NCI-H2029 treated with DMSO at 0.1 percent for 48 hours (cell line): Measurements from ENCODE around the gene BRMS1.
A peak's percentile ranks its signal among the peaks of the same experiment; 100 is the strongest.
"Not testable (repeated sequence)": the region's sequence is repeated elsewhere in the genome, so short reads cannot be mapped to it uniquely, and the experiment has no call there.

Experiments used
- DNase-seq: peaks from one replicate; lab custom pipeline; 2025; lab: John Stamatoyannopoulos, UW

BRMS1 gene, protein sequence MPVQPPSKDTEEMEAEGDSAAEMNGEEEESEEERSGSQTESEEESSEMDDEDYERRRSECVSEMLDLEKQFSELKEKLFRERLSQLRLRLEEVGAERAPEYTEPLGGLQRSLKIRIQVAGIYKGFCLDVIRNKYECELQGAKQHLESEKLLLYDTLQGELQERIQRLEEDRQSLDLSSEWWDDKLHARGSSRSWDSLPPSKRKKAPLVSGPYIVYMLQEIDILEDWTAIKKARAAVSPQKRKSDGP

DNA sequence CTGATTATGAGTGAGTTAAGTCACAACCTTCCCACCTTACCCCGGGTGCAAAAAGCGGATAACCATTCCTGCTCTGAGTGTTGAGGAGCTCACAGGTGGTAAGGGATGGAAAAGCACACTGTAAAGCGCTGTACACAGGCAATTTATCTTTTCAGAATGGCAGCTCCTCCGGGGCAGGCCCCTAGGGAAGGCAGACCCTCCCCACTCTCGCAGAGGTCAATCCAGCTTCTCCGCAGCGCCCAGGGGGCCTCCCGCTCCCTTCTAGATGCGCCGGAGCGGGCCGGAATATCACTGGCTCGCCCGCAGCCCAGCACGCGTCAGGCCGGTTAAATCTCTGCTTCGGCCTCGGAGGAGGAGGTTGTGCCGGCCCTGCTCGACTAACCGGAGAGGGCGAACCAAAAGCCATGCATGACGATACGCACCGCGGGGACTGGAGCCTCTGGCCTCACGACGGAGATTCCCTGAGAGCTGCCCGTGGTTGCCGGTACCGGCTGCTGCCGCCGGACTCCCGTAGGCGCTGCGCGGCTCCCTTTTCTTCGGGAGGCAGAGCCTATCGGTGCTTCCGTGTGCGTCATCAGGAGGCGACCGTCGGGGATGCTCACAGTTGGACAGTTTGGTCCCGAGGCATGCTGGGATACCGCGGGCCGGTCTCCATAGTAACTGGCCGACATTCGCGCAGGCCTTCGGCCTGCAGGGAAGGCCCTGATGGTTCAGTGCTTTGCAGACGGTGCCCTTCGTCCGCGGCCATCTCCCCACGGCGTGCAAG is at the start of gene BRMS1:
Gene BRMS1, minus strand, starts transcription at position 555 of the 766 bp plus-strand sequence. CDS start 2,870 bp downstream, outside the sequence.
- DNase-seq = peak; percentile 40

DNA sequence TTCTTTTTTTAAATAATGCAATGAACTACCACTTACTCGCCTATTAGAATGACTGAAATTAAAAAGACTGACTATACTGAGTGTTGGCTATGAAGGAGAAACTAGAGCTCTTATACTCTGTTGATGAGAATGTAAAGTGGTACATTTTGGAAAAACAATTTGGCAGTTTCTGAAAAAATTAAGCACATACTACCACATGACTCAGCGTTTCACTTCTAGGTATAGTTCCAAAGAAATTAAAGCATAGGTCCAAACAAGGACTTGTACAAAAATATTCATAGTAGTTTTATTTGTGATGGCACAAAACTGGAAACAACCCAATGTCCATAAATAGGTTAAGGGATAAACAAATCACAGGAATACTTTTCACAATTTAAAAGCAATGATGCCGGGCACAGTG is 49.0 kb upstream of the BRMS1 start:
- no peak for DNase-seq

DNA sequence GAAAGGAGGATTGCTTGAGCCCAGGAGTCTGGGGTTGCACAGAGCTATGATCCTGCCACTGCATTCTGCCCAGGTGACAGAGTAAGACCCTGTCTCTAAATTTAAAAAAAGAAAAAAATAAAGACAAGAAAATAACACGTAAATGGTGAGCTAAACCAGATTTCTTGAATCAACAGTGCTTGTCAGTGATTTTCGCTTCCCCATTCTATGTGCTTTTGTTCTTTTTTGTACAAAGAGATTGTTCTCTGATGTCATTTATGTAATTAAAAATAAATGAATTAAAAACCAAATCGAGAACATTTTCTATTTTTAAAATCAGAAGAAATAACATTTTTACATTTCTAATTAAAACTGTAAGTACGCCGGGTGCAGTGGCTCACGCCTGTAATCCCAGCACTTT is 46.4 kb upstream of the BRMS1 start:
- no peak for DNase-seq

DNA sequence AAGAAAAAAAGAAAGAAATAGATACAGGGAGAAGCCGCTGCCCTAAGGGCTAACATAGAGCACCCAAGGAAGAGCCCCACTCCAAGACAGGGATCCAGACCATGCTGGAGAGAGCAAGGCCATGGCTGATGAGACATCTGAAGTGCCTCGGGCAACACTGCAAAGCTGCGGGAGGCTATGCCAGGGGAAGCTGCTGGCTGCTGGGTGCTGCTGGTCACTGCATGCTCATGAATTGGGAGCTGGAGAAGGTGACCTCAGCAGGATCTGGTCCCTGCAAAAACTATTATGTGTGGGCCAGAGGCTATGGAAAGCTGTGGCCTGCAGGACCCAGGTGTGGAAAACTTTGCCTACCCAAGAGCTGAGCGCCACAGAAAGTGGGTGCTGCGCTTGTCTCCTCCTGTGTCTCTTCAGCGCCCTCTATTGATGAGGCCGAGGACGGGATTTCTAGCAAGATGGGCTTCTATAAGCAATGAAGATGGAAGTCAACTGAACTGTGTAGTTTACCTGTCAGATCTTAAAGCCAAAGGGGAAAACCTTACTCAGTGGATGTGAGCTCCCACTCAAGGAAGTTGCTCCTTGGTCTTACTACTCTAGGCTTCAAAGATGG is 44.0 kb upstream of the BRMS1 start:
- DNase-seq = peak; percentile 25

DNA sequence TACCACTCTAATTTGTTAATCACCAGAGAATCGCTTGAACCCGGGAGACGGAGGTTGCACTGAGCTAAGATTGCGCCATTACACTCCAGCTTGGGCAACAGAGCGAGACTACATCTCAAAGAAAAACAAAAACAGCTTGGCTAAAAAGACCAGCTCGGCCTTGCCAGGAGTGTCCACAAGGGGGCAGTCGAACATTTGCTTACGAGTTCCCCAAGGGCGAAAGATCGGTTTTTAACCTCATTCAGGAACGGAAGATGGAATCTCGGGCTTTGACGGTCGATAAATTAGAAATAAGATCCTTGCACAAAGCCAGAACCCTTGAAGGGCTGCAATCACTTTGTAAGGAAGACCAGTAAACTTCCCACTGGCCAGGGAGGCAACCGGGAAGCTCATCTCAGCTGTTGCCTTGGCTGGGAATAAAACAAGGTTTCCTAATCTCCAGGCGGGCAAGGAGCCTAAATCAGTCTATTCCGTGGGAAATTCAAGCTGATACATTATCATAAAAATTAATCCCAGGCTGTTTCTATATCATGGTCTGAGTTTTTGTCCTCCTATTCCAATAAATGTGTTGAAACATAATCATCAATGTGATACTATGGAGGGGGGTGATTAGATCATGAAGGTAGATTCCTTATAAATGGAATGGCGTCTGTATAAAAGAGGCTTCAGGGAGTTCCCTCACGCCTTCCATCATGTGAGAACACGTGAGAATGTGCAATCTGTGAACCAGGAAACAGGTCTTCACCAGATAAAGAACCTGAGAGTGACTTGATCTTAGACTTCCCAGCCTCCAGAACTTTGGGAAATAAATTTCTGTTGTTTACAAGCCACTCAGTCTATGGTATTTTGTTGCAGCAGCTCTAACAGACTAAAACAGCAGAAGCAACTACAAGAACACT is 41.5 kb upstream of the BRMS1 start:
- DNase-seq = peak; percentile 72

DNA sequence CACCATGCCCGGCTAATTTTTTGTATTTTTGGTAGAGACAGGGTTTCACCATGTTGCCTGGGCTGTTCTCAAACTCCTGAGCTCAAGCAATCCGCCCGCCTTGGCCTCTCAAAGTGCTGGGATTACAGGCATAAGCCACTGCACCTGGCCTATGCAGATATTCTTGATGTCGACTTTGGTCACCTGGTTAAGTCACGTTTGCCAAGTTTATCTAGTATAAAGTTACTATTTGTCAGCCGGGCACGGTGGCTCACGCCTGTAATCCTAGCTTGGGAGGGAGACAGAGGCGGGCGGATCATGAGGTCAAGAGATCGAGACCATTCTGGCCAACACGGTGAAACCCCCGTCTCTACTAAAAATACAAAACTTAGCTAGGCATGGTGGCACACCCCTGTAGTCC is 39.4 kb upstream of the BRMS1 start:
- not testable (repeated sequence) for DNase-seq

DNA sequence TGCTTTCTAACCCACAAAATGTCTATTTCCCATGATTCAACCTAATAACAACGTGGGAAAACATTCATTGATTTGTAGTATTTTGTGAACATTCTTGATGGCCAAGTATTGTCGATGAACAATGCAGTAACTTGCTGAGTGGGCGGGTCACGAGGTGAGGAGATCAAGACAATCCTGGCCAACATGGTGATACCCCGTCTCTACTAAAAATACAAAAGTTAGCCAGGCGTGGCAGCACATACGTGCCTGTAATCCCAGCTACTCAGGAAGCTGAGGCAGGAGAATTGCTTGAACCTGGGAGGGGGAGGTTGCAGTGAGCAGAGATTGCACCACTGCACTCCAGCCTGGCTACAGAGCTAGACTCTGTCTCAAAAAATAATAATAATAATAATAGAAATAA is 35.4 kb upstream of the BRMS1 start:
- not testable (repeated sequence) for DNase-seq

DNA sequence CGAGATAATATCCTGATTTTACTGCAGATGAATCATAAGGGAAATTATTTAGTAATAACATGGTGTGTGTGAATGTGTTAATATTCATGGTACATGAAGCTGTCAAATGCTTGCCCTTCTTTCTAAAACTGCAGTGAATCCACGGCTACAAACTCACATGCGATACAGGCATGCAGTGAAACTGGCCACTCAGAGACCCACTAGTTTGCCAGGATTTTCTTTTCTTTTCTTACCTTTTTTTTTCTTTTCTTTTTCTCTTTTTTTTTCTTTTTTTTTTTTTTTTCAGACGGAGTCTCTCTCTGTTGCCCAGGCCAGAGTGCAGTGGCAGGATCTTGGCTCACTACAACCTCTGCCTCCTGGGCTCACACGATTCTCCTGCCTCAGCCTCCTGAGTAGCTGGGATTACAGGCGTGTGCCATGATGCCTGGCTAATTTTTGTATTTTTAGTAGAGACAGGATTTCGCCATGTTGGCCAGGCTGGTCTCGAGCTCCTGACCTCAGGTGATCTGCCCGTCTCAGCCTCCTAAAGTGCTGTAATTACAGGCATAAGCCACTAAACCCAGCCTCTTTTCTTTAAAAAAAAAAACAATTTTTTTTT is 28.9 kb upstream of the BRMS1 start:
- not testable (repeated sequence) for DNase-seq

DNA sequence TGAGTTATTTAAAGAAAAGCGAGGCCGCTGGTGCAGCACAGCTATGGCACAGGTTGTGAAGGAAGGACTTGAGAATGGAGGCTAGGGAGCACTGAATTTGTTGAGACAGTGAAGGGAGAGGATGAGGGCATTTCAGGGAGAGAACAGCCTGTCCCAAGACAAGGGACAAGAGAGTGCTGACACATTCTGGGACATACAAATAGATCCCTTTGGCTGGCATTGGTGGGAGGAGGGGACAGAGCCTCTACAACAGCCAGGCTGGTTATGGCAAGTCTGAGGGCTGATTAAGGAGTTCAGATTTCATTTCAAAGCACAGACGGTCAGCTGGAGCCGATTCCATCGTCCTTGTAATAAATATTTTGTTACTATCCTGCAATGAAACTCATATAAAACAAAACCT is 28.4 kb upstream of the BRMS1 start:
- DNase-seq = no peak

DNA sequence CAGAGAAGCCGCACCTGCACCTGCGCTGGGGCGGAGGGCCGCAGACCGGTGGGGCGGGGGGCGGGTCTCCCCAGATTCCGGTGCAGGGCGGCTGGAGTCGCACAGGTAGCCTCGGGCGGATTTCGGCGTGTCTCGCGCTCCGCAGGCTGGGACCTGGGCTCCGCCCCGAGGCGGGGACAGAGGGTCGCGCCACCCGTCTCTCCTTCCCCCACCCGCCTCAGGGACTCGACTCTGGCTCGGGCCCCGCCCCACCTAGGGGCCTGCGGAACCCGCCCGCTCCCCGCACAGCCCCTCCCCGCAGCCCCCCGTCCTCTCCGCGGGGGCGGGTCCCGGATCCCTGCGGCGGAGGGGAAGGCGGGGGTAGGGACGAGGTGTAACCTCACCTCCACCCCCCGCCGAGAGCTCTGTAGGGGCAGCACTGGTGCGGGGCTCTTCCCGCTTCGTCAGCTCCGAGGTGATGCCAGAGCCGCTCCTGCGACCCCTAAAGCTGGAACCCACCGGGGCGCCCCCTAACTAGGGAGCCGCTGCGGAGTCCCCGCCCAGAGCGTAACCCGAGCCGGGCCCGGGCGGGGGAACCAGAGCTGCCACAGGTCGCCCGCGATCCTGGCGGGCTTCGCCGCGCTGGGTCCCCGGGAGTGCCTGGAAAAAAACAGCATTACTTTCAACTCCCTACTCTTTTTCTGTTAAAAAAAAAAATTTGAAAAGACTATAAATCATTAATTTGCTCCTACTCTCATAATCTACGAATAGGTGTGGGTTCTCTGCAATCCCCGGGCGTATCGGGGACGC is 26.9 kb upstream of the BRMS1 start, which contains the start of gene SLC29A2:
Gene SLC29A2, minus strand, starts transcription at position 134 of the 789 bp plus-strand sequence. CDS start 169 bp downstream, outside the sequence.
- peak; percentile 60 for DNase-seq

DNA sequence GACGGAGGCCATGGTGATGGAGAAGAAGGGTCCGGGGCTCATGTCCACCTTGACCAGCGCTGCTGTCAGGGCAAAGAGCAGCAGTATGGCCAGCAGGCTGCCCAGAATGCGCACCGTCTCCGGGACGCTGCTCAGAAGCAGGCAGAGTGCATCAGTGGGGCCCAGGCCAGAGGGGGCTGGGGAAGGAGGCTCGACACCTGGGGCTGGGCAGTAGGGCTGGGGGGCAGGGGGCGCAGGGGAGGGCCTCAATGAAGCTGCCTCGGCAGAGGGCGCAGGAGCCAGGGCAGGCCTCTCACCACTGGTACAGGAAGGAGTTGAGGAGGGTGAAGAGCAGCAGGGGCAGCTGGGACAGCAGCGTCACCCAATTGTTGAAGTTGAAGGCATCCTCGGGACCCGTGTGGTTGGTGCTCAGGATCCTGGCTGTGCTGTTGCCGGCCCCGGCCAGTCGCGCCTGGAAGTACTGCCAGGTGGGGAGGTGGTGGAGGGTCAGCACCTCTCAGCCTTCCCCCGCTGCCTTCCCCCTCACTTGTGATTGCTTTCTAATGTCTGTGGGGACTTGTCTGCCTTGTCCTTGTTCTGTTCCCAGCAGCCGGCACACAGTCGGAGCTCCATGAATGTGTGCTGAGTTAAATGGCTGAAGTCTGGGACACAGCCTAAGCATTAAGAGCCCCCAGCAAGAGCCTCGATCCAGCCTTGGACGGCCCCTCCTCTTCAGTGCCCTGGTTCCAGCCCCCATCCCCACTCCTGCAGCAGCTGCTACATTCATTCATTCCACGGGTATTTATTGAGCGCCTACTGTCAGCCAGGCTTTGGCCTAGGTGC is 24.4 kb upstream of the BRMS1 start:
- no peak for DNase-seq

DNA sequence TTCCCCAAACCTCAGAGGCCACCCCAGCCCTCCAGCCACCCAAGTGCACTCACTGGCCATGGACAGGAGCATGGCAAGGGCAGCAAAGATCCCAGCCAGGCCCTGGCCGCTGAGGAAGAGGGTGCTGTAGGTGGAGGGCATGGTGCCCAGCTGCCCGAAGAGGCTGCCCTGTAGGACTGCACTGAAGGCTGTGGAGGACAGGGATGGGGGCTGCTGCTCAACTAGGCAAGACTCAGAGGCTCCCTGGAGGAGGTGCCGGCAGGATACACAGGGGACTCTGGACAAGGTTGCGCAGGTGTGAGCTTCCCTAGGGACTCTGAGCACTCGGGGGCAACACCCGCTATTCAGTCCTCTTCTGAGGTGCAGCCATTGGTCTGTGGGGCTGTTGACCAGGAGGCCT is 23.6 kb upstream of the BRMS1 start:
- no peak for DNase-seq

DNA sequence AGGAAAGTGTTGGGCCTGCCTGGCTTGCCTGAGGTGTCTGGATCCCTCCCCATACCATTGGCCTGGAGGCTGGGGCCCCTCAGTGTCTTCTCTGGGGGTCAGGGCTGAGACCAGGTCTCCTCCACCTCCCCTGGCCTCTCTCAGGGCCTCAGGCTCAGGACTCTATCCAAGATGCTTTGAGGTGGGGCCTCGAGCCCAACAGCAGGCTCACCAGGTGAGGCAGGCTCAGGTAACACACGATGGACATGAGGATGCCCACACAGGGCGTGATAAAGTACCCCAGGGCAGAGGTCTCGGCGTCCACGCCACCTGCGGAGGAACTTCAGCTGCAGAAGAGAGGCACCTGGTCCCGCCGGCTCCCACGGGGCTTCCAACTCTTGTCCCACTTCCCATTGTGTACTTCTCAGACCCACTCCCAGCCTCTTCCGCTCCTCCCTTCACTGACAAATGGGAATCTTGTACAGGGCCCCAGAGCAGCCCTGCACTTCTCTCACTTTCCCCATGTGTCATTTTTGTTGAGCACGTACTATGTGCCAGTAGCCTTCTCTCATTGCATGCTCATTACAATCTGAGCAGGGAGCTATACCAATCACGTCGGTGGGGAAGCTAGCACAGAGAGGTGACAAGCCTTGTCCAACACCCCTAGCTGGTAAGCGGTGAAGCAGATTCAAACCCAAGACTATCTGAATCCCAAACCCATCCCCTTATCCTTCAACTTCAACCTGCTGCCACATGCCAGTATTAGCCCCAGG is 22.8 kb upstream of the BRMS1 start:
- no peak for DNase-seq

DNA sequence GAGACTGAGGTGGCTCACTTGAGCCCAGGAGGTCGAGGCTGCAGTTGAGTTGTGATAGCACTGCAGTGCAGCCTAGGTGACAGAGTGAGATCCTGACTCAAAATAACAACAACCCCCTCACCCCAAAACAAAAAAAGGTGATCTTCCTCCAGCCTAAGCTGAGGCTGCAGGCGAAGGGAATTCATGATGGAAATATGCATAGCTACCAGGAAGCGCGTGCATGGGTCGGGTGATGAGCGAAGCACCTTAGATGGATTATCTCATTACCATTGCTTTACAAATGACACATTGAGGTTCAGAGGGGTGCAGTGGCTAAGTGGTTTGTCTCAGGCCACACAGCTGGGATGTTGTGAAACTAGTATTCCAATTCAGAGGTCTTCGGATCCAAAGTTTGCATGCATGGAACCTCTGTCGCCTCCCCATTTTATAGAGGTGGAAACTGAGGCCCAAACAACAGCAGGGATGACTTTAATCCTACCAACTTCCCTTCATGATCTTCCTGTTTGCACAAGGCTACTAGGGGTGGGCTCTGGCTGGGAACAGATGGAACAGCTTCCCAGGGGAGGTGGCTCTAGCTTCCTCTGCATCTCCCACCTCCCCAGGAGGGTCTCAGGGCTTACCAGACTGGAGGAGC is 22.1 kb upstream of the BRMS1 start:
- no peak for DNase-seq

DNA sequence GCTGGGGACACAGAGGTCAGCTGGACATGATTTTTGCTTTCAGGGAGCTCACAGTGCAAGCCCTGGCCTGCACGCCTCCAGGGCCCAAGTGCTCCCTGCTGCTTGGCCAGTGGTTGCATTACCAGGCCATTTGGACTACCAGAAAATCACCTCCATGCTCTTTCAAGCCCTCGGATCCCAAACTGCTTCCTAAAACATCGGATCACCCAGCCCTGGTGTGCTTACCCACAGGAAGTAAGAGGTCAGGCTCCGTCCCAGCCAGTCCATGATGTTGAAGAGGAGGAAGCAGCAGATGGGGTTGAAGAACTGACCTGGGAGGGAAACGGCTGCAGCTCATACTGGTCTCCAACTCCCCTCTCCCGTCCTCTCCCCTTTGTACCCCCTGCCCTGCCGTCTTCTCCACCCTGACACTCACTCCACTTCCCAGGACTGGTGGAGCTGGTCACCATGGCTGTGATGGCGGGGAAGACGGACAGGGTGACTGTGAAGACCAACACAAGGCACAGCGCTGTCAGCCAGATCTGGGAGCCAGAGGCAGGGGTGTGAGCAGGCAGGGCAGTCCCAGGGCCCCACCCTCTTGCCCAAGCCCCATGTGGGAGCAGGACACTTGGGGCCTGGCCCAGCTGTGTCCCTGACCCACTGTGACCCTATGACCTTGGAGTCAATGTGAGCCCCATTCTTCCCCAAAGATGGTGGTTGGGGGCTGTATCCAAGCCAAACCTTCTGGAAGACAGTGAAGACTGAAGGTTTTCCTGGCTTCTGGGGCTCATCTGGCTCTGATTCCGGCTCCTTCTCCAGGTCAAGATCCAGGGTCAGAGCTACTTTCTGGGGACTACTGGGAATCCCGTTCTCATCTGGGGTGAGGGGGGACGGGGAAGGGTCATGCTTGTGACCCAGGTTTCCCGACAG is 21.1 kb upstream of the BRMS1 start:
- no peak for DNase-seq

DNA sequence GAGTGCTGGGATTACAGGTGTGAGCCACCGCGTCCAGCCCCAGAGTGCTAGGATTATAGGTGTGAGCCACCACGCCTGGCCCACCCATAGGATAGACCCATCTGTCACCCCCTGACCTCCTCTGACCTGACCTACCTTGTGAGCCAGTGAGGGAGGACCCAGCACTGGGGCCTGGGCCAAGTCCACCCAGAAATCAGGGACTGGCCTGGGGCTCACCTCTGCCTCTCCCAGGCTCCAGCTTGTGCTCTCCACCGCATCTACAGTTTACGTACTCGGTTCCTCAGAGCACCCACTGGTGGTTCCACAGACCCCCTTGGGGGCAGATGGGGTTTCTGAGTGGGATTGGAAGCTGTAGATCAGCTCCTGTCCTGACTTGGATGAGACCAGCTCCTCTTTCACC is 20.3 kb upstream of the BRMS1 start:
- no peak for DNase-seq

DNA sequence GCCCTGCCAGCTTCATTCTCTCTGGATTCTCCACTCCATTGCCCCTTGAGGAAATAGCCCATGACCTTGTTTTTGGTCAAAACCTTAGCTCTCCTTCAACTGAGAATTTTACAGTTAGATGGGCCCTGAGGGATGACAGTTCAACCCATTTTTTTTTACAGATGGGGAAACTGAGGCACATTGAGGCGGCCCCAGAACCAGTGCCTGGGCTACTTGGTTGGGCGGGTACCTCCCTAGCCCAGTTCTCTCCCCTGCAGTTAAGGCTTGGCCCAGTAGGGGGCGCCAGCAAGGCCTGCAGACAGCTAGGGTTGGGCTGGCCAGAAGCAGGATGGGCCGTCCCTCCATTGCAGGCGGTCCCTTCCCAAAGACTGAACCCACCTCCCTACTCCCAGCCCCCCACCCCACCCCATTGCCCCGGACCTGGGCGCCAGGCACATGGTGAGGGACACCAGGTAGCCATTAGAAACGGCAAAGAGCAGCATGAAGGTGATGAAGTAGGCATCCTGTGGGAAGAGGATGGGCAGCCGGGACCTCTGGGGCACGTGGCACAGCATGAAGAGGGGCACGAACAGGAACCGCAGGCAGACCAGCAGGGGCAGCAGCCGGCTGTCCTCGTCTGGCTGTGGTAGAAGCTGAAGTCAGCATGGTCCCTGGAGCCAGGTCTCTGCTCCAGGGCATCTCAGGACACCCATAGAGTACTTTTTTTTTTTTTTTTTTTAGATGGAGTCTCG is 19.1 kb upstream of the BRMS1 start:
- DNase-seq = no peak
